NCI-H460 (cell line): Measurements from ENCODE around the gene PTPN11. TPM values are rescaled to one million over a fixed set of nuclear protein-coding genes. Genes with fewer than 3 reads are reported as not detected.
"Not testable (repeated sequence)": the region's sequence is repeated elsewhere in the genome, so short reads cannot be mapped to it uniquely, and the experiment has no call there.

ENCODE experiments used
- DNase-seq: peaks from one replicate; pipeline ENCODE4 v3.0.0-alpha.2; 2016; ENCODE audit warnings: low read depth; ENCODE audit errors: extremely low read depth
- total RNA-seq: library from RNA; depleted of rRNA; stranded (reverse); fragments of >200 nt; shearing (Covaris generic); gene quantifications from 2 replicates; pipeline ENCODE4 v1.2.3, GENCODE V29; 2014

PTPN11 gene
- total RNA-seq, 1 experiment from 2014 or later = 110 TPM

GRCh38 chr12:112446008-112446725 lies 27.4 kb downstream of the PTPN11 start:
- no peak for DNase-seq

GRCh38 chr12:112447106-112447505 lies 28.4 kb downstream of the PTPN11 start:
- no peak for DNase-seq

GRCh38 chr12:112448165-112448564 lies 29.4 kb downstream of the PTPN11 start:
- not testable (repeated sequence) for DNase-seq

- DNase-seq = no peak
Measured at GRCh38 chr12:112450725-112451124, 32.0 kb downstream of the PTPN11 start.

GRCh38 chr12:112456029-112456428 lies 37.3 kb downstream of the PTPN11 start:
- no peak for DNase-seq

GRCh38 chr12:112457142-112457541 lies 38.4 kb downstream of the PTPN11 start:
- not testable (repeated sequence) for DNase-seq

- DNase-seq = no peak
Measured at GRCh38 chr12:112458330-112458729, 39.6 kb downstream of the PTPN11 start.

GRCh38 chr12:112458751-112459150 lies 40.0 kb downstream of the PTPN11 start:
- no peak for DNase-seq

- no peak for DNase-seq
Measured at GRCh38 chr12:112463478-112463877, 44.7 kb downstream of the PTPN11 start.

GRCh38 chr12:112464605-112465004 lies 45.9 kb downstream of the PTPN11 start:
- DNase-seq = no peak

GRCh38 chr12:112466011-112466422 lies 47.3 kb downstream of the PTPN11 start:
- no peak for DNase-seq

GRCh38 chr12:112466835-112467234 lies 48.1 kb downstream of the PTPN11 start:
- no peak for DNase-seq

- no peak for DNase-seq
Measured at GRCh38 chr12:112468046-112468445, 49.3 kb downstream of the PTPN11 start.

GRCh38 chr12:112473056-112473455 lies 54.3 kb downstream of the PTPN11 start:
- DNase-seq = no peak

- no peak for DNase-seq
Measured at GRCh38 chr12:112479413-112479812, 60.7 kb downstream of the PTPN11 start.

- DNase-seq = no peak
Measured at GRCh38 chr12:112480931-112481330, 62.2 kb downstream of the PTPN11 start.

GRCh38 chr12:112482733-112483132 lies 64.0 kb downstream of the PTPN11 start:
- DNase-seq = no peak

GRCh38 chr12:112486361-112486760 lies 67.6 kb downstream of the PTPN11 start:
- DNase-seq = no peak

- DNase-seq = no peak
Measured at GRCh38 chr12:112488257-112488876, 69.6 kb downstream of the PTPN11 start.

- no peak for DNase-seq
Measured at GRCh38 chr12:112489456-112489855, 70.7 kb downstream of the PTPN11 start.

- no peak for DNase-seq
Measured at GRCh38 chr12:112496496-112496895, 77.7 kb downstream of the PTPN11 start.

GRCh38 chr12:112498580-112498979 lies 79.8 kb downstream of the PTPN11 start:
- DNase-seq = no peak
